ENCODE data around the gene COQ10B.

DNA sequence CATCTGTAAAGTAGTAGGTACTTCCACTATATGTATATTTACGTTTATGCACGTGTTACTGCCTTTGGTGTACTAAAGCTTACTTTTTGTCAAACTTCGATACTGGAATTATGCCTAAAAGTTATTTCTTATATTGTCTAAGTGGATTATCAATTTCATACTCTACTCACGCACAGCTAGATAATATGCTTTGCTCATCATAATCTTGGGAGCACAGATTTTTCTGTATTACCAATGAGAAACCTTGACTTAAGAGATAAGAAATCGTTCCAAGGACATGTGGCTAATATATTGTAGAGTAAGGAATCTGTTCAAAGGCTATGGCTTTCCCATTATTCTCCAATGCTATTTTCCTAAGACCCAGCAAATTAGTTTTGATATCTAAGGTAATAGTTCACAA, 53.3 kb downstream of the COQ10B start:
- TF ChIP-seq, protein P1, sequence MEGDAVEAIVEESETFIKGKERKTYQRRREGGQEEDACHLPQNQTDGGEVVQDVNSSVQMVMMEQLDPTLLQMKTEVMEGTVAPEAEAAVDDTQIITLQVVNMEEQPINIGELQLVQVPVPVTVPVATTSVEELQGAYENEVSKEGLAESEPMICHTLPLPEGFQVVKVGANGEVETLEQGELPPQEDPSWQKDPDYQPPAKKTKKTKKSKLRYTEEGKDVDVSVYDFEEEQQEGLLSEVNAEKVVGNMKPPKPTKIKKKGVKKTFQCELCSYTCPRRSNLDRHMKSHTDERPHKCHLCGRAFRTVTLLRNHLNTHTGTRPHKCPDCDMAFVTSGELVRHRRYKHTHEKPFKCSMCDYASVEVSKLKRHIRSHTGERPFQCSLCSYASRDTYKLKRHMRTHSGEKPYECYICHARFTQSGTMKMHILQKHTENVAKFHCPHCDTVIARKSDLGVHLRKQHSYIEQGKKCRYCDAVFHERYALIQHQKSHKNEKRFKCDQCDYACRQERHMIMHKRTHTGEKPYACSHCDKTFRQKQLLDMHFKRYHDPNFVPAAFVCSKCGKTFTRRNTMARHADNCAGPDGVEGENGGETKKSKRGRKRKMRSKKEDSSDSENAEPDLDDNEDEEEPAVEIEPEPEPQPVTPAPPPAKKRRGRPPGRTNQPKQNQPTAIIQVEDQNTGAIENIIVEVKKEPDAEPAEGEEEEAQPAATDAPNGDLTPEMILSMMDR (IDR thresholded peaks at IDR 0.05), result no peak
- TF ChIP-seq POLR2AphosphoS5 (IDR thresholded peaks at IDR 0.05; ENCODE audit: low read depth, low read length), result no peak
- TF ChIP-seq, protein P2, sequence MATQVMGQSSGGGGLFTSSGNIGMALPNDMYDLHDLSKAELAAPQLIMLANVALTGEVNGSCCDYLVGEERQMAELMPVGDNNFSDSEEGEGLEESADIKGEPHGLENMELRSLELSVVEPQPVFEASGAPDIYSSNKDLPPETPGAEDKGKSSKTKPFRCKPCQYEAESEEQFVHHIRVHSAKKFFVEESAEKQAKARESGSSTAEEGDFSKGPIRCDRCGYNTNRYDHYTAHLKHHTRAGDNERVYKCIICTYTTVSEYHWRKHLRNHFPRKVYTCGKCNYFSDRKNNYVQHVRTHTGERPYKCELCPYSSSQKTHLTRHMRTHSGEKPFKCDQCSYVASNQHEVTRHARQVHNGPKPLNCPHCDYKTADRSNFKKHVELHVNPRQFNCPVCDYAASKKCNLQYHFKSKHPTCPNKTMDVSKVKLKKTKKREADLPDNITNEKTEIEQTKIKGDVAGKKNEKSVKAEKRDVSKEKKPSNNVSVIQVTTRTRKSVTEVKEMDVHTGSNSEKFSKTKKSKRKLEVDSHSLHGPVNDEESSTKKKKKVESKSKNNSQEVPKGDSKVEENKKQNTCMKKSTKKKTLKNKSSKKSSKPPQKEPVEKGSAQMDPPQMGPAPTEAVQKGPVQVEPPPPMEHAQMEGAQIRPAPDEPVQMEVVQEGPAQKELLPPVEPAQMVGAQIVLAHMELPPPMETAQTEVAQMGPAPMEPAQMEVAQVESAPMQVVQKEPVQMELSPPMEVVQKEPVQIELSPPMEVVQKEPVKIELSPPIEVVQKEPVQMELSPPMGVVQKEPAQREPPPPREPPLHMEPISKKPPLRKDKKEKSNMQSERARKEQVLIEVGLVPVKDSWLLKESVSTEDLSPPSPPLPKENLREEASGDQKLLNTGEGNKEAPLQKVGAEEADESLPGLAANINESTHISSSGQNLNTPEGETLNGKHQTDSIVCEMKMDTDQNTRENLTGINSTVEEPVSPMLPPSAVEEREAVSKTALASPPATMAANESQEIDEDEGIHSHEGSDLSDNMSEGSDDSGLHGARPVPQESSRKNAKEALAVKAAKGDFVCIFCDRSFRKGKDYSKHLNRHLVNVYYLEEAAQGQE (IDR thresholded peaks at IDR 0.05; ENCODE audit: insufficient read depth in 1 of 2, low read depth in 2 of 2, low read length in 1 of 2), result no peak

All from Panc1 (cell line).